CD4-positive, CD25-positive, alpha-beta regulatory T cell (primary cell): ENCODE data around the gene OLFM2. TPM values are rescaled to one million over a fixed set of nuclear protein-coding genes. Genes with fewer than 3 reads are reported as not detected.

Source experiments
- ATAC-seq, 2 donors: fragments of 150-1000 bp; cut with Tn5 transposase; one replicate each; pipeline ENCODE4 v1.10.0; 2021; ENCODE audit warnings: low read depth in 2 of 2, moderate number of reproducible peaks in 2 of 2, moderate library complexity in 1 of 2
- DNase-seq, 3 donors: peaks; one replicate each; pipeline versions ENCODE4 v3.0.0 to v3.0.0-alpha.2; 2012 to 2022; ENCODE audit warnings: mixed read lengths in 1 of 3
- H3K27ac ChIP-seq: one replicate; pipeline ENCODE4 v1.7.0; 2013; ENCODE audit warnings: mild to moderate bottlenecking, low read length; ENCODE audit not compliant: insufficient read depth, poor library complexity, severe bottlenecking
- H3K27me3 ChIP-seq: one replicate; pipeline ENCODE4 v1.7.0; 2013; ENCODE audit warnings: low read length; ENCODE audit not compliant: control insufficient read depth, insufficient read depth
- H3K36me3 ChIP-seq: one replicate; pipeline ENCODE4 v1.7.0; 2013; ENCODE audit warnings: mild to moderate bottlenecking, low read length, moderate library complexity; ENCODE audit not compliant: control insufficient read depth, insufficient read depth
- H3K4me1 ChIP-seq: 2 replicates; pipeline ENCODE4 v1.7.0; 2013; ENCODE audit warnings: mild to moderate bottlenecking, low read length; ENCODE audit not compliant: insufficient read depth, control insufficient read depth, poor library complexity, severe bottlenecking
- H3K4me3 ChIP-seq: one replicate; pipeline ENCODE4 v1.7.0; 2013; ENCODE audit warnings: low read depth, mild to moderate bottlenecking, low read length, moderate library complexity
- H3K9me3 ChIP-seq, 2 experiments: 1 replicate in 1 of 2; 2 replicates in 1 of 2; pipeline ENCODE4 v1.7.0; 2013; ENCODE audit warnings: low read length in 2 of 2, mild to moderate bottlenecking in 1 of 2, moderate library complexity in 1 of 2; ENCODE audit not compliant: control insufficient read depth in 2 of 2
- H3K27ac Mint-ChIP-seq, 3 donors: one replicate each; pipeline ENCODE4 v1.8.0; 2020 to 2022; ENCODE audit warnings: mild to moderate bottlenecking in 3 of 3, mixed read lengths in 3 of 3, moderate library complexity in 2 of 3
- H3K27me3 Mint-ChIP-seq: one replicate; pipeline ENCODE4 v1.8.0; 2022; ENCODE audit warnings: mild to moderate bottlenecking, mixed read lengths
- H3K36me3 Mint-ChIP-seq: one replicate; pipeline ENCODE4 v1.8.0; 2020; ENCODE audit warnings: mixed read lengths
- H3K4me1 Mint-ChIP-seq, 4 donors: one replicate each; pipeline ENCODE4 v1.8.0; 2020 to 2022; ENCODE audit warnings: mixed read lengths in 4 of 4, mild to moderate bottlenecking in 1 of 4
- H3K4me3 Mint-ChIP-seq, 4 donors: one replicate each; pipeline ENCODE4 v1.8.0; 2020 to 2022; ENCODE audit warnings: mild to moderate bottlenecking in 4 of 4, mixed read lengths in 4 of 4, moderate library complexity in 3 of 4
- H3K9me3 Mint-ChIP-seq, 7 donors: one replicate each; pipeline ENCODE4 v1.8.0; 2020 to 2022; ENCODE audit warnings: mixed read lengths in 7 of 7, mild to moderate bottlenecking in 3 of 7, moderate library complexity in 2 of 7
- polyA plus RNA-seq, 4 donors: library from polyadenylated mRNA; unstranded; fragments of 300-500 nt; fragmentation: Illumina TruSeq; gene quantifications; one replicate each; pipeline ENCODE4 v1.2.3, GENCODE V29; 2021
- total RNA-seq: library from RNA; stranded (reverse); gene quantifications from one replicate; pipeline ENCODE4 v1.2.3, GENCODE V29; 2022

OLFM2 gene
- total and polyA plus RNA-seq, 5 donors from 2014 or later: 7.7 to 22.4 (median 14.4) TPM

GRCh38 chr19:9865732-9866501 is 70.4 kb downstream of the OLFM2 start:
- Mint-ChIP-seq H3K4me1 (peaks cover 10 to 59% (median 30%) of the 10 kb centered on the region in 4 donors), H3K9me3 (no peaks in the 10 kb centered on the region), H3K27ac (peak overlapping the region; percentile 75 to 88 (median 79)), H3K27me3 (no peaks in the 10 kb centered on the region), H3K4me3 (peak overlapping the region; percentile 58 to 91 (median 72)), H3K36me3 (no peaks in the 10 kb centered on the region)
- peak overlapping the region; percentile 48 for H3K4me3 ChIP-seq
- no peak overlapping the region for H3K27ac ChIP-seq
- DNase-seq: peak in 2 of 3 donors; percentile 68 to 81
- no peaks in the 10 kb centered on the region for H3K27me3 ChIP-seq
- ATAC-seq: peak; percentile 84 to 92
- H3K4me1 ChIP-seq: peaks cover 54% of the 10 kb centered on the region
- no peaks in the 10 kb centered on the region for H3K9me3 ChIP-seq
- H3K36me3 ChIP-seq: no peaks in the 10 kb centered on the region

GRCh38 chr19:9863759-9864158 is 72.6 kb downstream of the OLFM2 start:
- Histone ChIP-seq H3K27ac (no peak overlapping the region), H3K27me3 (no peaks in the 10 kb centered on the region), H3K9me3 (no peaks in the 10 kb centered on the region), H3K4me3 (no peak overlapping the region), H3K36me3 (no peaks in the 10 kb centered on the region), H3K4me1 (peaks cover 70% of the 10 kb centered on the region)
- Mint-ChIP-seq H3K36me3 (no peaks in the 10 kb centered on the region), H3K27me3 (no peaks in the 10 kb centered on the region), H3K9me3 (no peaks in the 10 kb centered on the region), H3K4me3 (peak overlapping the region in 3 of 4 donors; percentile 25 to 86 (median 29)), H3K4me1 (peaks cover 13 to 81% (median 43%) of the 10 kb centered on the region in 4 donors), H3K27ac (peak overlapping the region; percentile 91 to 97 (median 96))
- DNase-seq (peak in 1 of 3 donors; percentile 26), ATAC-seq (peak in 1 of 2 donors; percentile 27)

- Histone ChIP-seq H3K4me3 (no peak overlapping the region), H3K36me3 (no peaks in the 10 kb centered on the region), H3K4me1 (peaks cover 78% of the 10 kb centered on the region), H3K27ac (peak overlapping the region; percentile 43), H3K27me3 (no peaks in the 10 kb centered on the region), H3K9me3 (no peaks in the 10 kb centered on the region)
- Mint-ChIP-seq H3K4me1 (peaks cover 20 to 89% (median 50%) of the 10 kb centered on the region in 4 donors), H3K27me3 (no peaks in the 10 kb centered on the region), H3K36me3 (peaks cover 4% of the 10 kb centered on the region), H3K27ac (peak overlapping the region; percentile 91 to 97 (median 96)), H3K4me3 (peak overlapping the region; percentile 25 to 86 (median 70)), H3K9me3 (peaks cover 0 to under 1% (median 0%) of the 10 kb centered on the region in 7 donors)
- peak in 2 of 3 donors; percentile 32 to 75 for DNase-seq
- no peak for ATAC-seq
These were observed 73.4 kb downstream of the OLFM2 start for GRCh38 chr19:9862938-9863337.

- H3K4me3 Mint-ChIP-seq: peak overlapping the region in 2 of 4 donors; percentile 25 to 60
- Histone ChIP-seq H3K27ac (no peak overlapping the region), H3K9me3 (no peaks in the 10 kb centered on the region), H3K4me1 (peaks cover 88% of the 10 kb centered on the region), H3K27me3 (no peaks in the 10 kb centered on the region), H3K36me3 (no peaks in the 10 kb centered on the region), H3K4me3 (no peak overlapping the region)
- H3K27me3 Mint-ChIP-seq: no peaks in the 10 kb centered on the region
- H3K9me3 Mint-ChIP-seq: peaks cover 0 to 2% (median 0%) of the 10 kb centered on the region in 7 donors
- peak overlapping the region; percentile 84 to 96 (median 91) for H3K27ac Mint-ChIP-seq
- DNase-seq (no peak), ATAC-seq (no peak)
- peaks cover 23 to 95% (median 59%) of the 10 kb centered on the region in 4 donors for H3K4me1 Mint-ChIP-seq
- H3K36me3 Mint-ChIP-seq: peaks cover 9% of the 10 kb centered on the region
These were observed 74.8 kb downstream of the OLFM2 start for GRCh38 chr19:9861503-9861902.

GRCh38 chr19:9860407-9860806 is 75.9 kb downstream of the OLFM2 start:
- Mint-ChIP-seq H3K4me1 (peaks cover 17 to 96% (median 54%) of the 10 kb centered on the region in 4 donors), H3K27ac (peak overlapping the region in 2 of 3 donors; percentile 36 to 95), H3K4me3 (peak overlapping the region in 2 of 4 donors; percentile 19 to 21), H3K36me3 (peaks cover 9% of the 10 kb centered on the region), H3K9me3 (peaks cover 0 to 2% (median 0%) of the 10 kb centered on the region in 7 donors), H3K27me3 (no peaks in the 10 kb centered on the region)
- no peaks in the 10 kb centered on the region for H3K27me3 ChIP-seq
- no peaks in the 10 kb centered on the region for H3K9me3 ChIP-seq
- peaks cover 86% of the 10 kb centered on the region for H3K4me1 ChIP-seq
- no peak overlapping the region for H3K27ac ChIP-seq
- no peak overlapping the region for H3K4me3 ChIP-seq
- ATAC-seq: no peak
- no peak for DNase-seq
- H3K36me3 ChIP-seq: no peaks in the 10 kb centered on the region

GRCh38 chr19:9858766-9859165 is 77.5 kb downstream of the OLFM2 start:
- H3K27me3 Mint-ChIP-seq: no peaks in the 10 kb centered on the region
- Histone ChIP-seq H3K9me3 (no peaks in the 10 kb centered on the region), H3K27me3 (no peaks in the 10 kb centered on the region), H3K4me1 (peaks cover 84% of the 10 kb centered on the region), H3K27ac (peak overlapping the region; percentile 71), H3K4me3 (peak overlapping the region; percentile 86), H3K36me3 (peaks cover 4% of the 10 kb centered on the region)
- peaks cover 0 to 2% (median 0%) of the 10 kb centered on the region in 7 donors for H3K9me3 Mint-ChIP-seq
- H3K36me3 Mint-ChIP-seq: peaks cover 13% of the 10 kb centered on the region
- H3K4me1 Mint-ChIP-seq: peaks cover 16 to 94% (median 58%) of the 10 kb centered on the region in 4 donors
- ATAC-seq (no peak), DNase-seq (no peak)
- peak overlapping the region; percentile 95 to 100 (median 98) for H3K27ac Mint-ChIP-seq
- H3K4me3 Mint-ChIP-seq: peak overlapping the region; percentile 84 to 99 (median 98)

- peaks cover 13 to 89% (median 56%) of the 10 kb centered on the region in 4 donors for H3K4me1 Mint-ChIP-seq
- peak overlapping the region; percentile 86 for H3K4me3 ChIP-seq
- peak overlapping the region; percentile 71 for H3K27ac ChIP-seq
- DNase-seq: peak in 2 of 3 donors; percentile 49 to 85
- H3K36me3 ChIP-seq: peaks cover 4% of the 10 kb centered on the region
- H3K9me3 Mint-ChIP-seq: peaks cover 0 to 2% (median 0%) of the 10 kb centered on the region in 7 donors
- H3K27me3 ChIP-seq: no peaks in the 10 kb centered on the region
- ATAC-seq: peak; percentile 84 to 89
- peak overlapping the region; percentile 94 to 99 (median 98) for H3K4me3 Mint-ChIP-seq
- H3K4me1 ChIP-seq: peaks cover 81% of the 10 kb centered on the region
- peaks cover 13% of the 10 kb centered on the region for H3K36me3 Mint-ChIP-seq
- no peaks in the 10 kb centered on the region for H3K27me3 Mint-ChIP-seq
- H3K27ac Mint-ChIP-seq: peak overlapping the region; percentile 95 to 100 (median 98)
- no peaks in the 10 kb centered on the region for H3K9me3 ChIP-seq
These were observed 78.2 kb downstream of the OLFM2 start for GRCh38 chr19:9857920-9858746.
